Transverse colon (tissue), 4 donors: ENCODE results near the gene FBL.

Experiments used
- CTCF ChIP-seq, 5 experiments: fragments of 200-600 bp in 3 of 5; fragments of 450-650 bp in 2 of 5; sonication (generic) in 3 of 5; IDR thresholded peaks; 1 replicate in 2 of 5; 2 replicates in 3 of 5; pipeline ENCODE4 v1.5.1; 2016 to 2017; ENCODE audit warnings: antibody characterized with exemption in 5 of 5, inconsistent platforms in 3 of 5, mild to moderate bottlenecking in 2 of 5, moderate library complexity in 1 of 5
- POLR2A ChIP-seq: fragments of 450-650 bp; IDR thresholded peaks from one replicate; pipeline ENCODE4 v1.6.1; 2016; ENCODE audit warnings: antibody characterized with exemption, mild to moderate bottlenecking, moderate library complexity
- POLR2AphosphoS5 ChIP-seq, 3 donors: sonication (generic); formaldehyde crosslinking; IDR thresholded peaks; one replicate each; pipeline ENCODE4 v1.6.1; 2016; ENCODE audit warnings: antibody characterized with exemption in 3 of 3

DNA sequence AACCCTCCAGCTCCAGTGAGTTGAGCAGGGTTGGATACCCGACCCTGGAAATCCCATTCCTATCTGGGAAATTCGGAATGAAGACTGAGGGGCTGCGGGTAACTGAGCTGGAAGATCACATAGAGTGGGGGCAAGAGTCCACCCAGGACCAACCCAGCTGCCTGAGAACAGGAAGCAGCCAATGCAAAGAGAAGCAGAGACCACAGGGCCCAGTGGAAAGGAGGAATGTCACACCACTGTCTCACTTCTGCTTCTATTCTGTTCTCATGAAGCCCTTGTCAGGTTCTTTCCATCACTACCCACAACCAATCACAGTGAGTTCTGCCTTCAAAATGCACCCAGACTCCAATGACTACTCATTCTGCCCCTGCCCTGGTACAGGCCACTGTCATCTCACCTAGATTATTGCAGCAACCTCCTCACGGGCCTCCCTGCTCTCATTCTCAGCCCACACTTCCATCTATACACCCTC, 27.5 kb downstream of the FBL start:
- no peak for TF ChIP-seq CTCF (IDR thresholded peaks at IDR 0.05)
- no peak for TF ChIP-seq POLR2A
- TF ChIP-seq POLR2AphosphoS5 (IDR thresholded peaks at IDR 0.05): no peak
